GM18517 (cell line): ENCODE data around the gene RELT.

Experiments
- ATAC-seq: cut with Tn5 transposase; IDR thresholded peaks from one replicate; pipeline ENCODE4 v1.9.1; 2021; ENCODE audit warnings: mild to moderate bottlenecking, moderate library complexity; ENCODE audit not compliant: unreplicated experiment

Gene RELT

DNA sequence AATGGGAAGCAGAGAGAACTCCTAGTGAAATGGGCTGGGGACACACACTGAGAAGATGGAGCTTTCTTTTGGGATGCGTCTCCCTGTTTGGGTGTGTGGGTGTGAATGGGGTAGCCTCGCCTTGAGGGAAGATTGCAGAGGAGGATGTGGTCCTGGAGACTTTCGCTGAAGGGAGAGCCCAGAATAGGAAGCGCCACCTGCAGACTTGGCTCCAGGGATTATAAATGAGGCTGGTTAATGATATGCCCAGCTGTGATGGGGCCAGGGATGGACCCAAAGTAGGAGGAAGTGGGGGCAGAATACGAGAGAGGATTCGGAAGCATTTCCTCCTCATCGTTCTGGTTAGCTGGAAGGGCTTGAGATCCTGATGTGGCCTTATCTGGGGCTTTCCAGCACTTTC is 13.7 kb downstream of the RELT start:
- no peak for ATAC-seq

DNA sequence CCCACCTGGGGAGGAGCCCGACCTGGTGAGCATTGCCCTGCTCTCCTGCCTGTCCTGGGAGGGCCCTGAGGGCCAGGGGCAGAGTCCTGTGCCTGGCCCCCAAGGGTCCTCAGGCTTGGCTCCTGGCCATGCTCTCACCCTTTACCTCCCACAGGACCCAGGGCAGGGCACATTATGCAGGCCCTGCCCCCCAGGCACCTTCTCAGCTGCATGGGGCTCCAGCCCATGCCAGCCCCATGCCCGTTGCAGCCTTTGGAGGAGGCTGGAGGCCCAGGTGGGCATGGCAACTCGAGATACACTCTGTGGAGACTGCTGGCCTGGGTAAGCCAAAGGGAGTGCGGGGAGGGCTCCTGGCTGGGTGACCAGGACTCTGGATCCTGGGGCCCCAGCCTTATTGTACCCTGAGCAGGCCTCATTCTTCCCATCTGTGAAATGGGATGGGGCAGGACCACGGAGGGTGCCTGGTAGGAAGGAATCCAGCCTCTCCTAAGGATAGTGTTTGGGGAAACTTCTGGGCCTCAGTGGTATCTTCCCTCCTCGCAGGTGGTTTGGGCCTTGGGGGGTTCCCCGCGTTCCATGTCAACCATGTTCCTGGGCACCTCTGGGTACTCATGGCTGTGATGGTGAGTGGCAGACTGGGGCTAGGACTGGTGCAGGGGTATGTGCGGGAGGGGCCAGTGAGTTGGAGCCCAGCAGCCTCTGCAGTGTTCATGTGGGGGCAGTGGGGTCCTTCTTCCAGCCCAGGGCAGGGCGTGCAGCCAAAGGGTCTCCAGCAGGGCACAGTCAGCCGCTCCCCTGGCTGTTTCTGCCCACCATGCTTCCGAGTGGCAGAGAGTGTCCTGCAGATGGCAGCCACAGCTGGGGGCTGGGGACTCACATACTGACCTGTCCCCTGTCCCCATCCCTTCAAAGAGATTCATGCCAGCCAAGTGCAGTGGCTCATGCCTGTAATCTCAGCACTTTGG is 14.7 kb downstream of the RELT start:
- no peak for ATAC-seq

DNA sequence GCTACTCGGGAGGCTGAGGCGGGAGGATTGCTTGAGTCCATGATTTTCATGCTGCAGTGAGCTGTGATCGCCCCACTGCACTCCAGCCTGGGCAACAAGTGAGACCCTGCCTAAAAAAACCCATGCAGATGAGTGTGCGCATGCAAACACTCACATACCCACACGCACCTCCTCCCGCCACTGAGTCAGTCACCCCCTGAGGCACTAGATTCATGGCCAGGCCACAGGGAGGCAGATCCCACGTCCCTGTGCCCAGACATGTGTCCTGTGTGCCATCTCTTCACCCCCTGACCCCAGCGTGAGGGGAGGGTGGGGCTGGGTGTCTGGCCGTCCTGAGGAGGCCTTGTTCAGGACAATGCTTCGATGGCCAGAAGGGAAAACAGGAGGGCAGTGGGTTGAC is 15.5 kb downstream of the RELT start:
- ATAC-seq, result no peak

DNA sequence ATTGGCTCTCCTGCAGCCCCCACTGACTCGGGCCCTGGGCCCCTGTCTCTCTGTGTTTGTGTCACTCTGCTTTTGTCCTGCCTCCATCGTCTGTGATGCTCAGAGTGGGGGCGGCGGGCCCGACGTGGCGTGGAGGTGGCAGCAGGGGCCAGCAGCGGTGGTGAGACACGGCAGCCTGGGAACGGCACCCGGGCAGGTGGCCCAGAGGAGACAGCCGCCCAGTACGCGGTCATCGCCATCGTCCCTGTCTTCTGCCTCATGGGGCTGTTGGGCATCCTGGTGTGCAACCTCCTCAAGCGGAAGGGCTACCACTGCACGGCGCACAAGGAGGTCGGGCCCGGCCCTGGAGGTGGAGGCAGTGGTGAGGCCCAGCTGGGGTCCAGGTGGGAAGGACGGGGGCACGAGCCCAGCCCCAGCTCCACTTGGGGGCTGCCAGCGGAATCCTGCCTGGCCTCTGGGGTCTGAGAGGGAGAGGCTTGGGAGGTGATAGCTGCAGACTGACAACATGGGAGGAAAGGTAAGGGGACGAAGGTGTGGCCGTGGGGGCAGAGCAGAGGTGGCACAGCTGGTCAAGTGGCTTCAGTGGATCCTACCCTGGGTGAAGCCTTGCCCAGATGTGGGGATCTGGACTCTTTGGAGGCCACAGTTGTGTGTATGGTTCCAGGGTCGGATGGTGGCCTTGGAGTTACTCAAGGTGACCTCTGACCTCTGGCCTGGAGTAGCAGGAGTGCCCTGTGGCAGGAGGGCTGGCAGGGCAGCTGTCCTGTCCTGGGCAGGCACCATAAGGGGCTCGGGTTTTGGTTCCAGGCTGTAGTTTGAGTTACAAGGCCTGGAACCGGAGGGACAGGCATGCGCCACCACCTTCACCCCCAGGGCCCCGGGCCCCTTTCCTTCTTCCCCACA is 16.2 kb downstream of the RELT start:
- no peak for ATAC-seq

DNA sequence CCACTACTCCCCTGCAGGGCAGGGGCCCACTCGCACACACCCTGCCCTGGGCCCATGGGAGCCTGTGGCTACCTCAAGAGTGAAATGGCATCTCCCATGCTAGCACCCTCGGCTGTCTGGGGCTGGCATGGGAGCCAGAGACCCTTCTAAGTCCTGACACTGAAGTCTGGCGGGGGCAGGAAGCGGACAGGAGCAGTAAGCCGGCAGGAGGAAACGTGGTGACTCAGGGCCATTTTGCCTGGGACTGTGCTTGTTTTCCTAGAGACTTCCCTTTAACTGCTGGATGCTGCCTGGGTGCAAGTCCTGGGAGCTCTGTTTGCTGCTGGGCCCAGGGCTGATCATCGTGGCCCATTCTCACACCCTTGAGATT is 16.8 kb downstream of the RELT start:
- no peak for ATAC-seq

DNA sequence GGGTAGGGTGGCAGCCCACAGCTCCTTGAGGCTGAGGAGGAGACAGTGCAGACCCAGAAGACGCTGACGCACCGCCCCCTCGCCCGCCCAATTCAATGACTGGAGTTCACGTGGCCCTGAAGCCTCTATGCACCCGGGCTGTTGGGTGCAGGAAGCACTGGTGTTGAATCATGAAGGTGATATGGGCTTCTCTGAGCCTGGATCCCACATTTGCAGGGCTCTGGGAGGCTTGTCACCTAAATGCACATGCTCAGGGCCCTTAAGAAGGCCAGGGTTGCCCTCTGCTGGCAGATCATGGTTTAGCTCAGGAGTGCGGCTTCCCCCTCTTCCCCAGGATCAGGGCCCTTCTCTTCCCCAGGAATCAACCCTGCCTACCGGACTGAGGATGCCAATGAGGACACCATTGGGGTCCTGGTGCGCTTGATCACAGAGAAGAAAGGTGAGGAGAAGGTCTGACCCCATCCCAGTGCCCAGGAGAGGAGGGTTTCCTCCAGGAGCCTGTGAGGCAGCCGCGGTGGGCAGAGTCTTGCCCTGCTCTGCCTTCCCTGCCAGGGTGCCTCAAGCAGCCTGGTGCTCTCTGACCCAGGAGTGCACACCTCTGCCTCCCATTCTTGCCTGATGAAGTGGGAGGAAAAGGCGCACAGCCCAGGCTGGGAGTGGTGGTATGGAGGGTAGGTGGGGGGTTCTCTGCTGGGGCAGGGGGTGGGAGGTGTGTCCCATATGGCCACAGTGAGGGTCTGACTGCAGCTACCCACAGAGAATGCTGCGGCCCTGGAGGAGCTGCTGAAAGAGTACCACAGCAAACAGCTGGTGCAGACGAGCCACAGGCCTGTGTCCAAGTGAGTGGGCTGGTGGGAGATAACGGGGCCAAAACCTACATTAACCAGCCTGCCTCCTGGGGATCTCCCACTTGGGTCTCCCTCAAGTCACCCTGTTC is 17.5 kb downstream of the RELT start:
- no peak for ATAC-seq

GRCh38 chr11:73394416-73395296 is 18.5 kb downstream of the RELT start:
- ATAC-seq, result no peak

- ATAC-seq, result no peak
Measured at GRCh38 chr11:73395297-73396208, 19.4 kb downstream of the RELT start.

DNA sequence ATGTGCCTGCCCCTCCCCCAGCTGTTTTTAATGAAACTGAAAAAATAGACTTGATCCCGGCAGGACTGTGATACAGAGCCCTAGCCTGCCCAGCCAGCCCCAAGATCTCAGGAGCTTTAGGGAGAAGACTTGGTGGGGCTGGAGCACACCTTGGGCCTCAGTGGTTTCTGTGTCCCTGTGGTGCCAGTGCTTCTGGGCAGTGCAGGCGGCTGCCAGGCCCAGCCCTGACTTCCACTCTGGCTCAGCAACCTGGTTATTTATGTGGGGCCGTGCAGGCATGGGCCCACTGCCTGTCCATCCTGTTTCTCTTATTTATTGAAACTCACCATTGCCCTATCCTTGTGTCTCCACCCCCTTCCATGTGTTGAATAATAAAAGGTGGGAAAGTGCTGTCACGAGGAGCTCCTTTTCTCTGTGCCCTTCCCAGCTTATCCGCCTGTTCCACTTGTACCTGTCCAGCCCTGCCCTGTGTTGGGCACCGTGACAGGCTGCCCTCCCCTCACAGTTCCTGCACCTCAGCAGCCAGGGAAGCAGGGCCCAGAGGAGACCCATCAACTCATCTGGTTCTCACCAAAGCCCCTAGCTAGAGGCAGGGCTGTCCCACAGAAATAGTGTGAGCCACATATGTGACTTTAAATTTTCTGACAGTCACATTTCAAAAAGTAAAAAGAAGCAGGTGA is 20.2 kb downstream of the RELT start:
- ATAC-seq, result no peak

DNA sequence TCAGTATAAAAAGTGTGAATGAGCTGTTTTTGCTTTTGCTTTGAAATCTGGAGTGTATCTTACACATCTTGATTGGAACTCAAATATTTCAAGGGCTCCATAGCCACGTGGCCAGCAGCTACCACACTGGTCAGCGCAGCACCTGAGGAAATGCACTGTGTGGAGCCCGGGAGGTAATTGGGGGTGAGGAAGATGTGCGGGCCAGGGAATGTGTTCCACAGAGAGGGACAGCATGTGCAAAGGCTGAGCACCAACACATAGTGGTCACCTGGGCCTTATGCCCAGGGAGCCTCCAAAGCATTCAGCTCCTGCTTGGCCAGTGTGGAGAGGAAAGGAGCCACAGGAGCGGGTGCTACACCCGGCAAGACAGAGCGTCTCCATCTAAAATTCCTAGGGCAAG is 20.8 kb downstream of the RELT start:
- ATAC-seq, result no peak

DNA sequence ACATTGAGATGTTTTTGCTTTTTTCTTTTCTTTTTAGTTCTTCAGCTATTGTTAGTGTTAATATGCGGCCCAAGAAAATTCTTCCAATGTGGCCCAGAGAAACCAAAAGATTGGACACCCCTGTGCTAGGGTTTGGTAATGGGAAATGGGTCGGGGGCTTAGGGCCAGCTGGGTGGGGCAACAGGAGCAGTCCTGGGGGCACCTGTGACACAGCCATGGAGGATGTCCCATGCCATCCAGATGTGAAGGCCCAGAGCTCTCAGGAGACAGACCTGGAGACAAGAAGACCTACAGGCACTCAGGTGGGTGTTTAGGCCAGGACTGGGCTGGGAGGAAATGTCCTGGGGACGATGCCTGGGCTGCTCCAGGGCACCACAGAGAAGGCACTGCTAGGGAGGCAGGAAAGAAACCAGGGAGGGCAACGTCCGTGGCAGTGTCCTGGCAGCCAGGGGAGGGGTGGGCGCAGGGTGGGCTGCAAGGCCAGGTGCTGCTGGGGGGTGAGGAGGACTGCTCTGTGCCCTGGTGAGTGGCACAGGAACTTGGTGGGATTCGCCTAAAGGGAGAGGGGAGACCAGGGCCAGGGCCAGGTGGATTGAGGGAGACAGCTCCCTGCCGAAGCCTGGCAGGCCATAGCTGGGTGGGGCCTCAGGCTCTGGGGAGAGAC is 21.4 kb downstream of the RELT start:
- ATAC-seq, result no peak

DNA sequence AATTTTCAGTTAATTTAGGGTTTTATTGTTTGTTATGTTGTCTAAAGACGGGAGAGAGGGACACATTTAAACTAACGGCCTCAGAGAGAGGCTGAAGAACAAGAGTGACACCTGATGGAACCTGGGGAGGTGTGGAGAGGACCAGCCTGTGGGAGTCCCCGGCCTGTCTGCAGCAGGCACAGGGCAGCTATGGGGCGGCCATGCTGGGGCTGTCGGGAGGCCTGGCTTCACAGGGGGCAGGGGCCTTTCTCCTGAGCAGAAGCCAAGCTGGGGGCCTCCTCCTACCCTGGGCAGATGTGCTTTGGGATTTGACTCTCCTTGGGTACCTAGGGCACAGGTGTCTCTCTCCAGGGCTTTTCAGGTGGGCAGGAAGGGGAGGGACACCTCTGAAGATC is 21.9 kb downstream of the RELT start:
- no peak for ATAC-seq

GRCh38 chr11:73398721-73399120 is 22.5 kb downstream of the RELT start:
- no peak for ATAC-seq

DNA sequence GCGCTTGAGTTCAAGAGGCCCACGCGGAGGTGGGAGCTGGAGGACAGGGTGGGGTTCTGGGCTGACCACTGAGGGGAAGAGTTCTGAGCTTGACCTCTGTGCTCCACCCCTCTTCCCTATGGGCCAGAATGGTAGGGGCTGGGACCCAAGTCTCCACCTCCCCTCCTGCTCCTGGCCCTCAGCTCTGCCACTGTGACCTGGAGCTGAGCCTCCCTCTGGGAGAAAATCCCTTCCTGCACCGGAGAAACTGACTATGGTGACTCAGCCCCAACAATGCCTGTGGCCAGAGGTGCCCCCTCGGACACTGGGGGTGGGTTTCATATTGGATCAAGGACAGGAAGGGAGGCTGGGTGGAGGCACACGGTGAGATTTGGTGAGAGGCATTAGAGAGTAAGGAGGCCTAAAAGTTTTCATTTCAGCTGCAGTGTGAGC is 23.0 kb downstream of the RELT start:
- no peak for ATAC-seq

DNA sequence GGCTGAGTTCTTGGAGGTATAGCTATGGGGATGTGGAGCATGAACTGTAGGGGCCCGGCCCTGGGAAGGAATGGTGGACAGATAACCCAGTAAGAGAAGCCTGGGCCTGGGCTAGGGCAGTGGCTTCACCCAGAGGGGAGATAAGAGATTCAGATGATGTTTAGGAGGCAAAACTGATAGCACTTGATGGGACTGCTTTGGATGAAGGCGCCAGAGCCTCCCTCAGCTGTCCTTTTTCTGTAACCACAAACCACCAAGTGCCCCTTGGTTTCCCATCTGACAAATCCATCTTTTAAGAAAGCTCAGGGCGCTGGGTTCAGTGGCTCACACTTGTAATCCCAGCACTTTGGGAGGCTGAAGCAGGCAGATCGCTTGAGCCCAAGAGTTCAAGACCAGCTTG is 23.4 kb downstream of the RELT start:
- no peak for ATAC-seq

DNA sequence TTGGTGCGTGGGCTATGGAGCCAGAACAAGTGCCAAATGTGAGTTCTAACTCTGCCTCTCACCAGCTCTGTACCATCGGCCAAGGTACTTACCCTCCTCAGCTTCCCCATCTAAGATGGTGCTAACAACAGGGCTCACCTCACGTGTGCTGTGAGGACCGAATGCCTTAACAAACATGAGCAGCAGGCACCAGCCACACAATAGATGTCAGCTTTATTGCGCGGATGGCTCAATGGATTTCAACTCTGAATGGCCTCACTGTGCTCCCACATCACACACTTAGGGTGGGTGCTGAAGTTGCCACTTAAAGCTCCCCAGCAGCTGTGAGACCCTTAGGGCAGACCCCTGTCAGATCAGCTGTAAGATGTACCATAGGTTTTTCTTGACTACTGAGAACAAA is 24.1 kb downstream of the RELT start:
- no peak for ATAC-seq

GRCh38 chr11:73401217-73401923 is 25.2 kb downstream of the RELT start:
- no peak for ATAC-seq
